ENCODE measurements around the gene CASKIN2.
A peak's percentile ranks its signal among the peaks of the same experiment; 100 is the strongest.
"Not testable (repeated sequence)": the region's sequence is repeated elsewhere in the genome, so short reads cannot be mapped to it uniquely, and the experiment has no call there.

The CASKIN2 gene

GRCh38 chr17:75465039-75465438, 50.3 kb downstream of the CASKIN2 start:
- DNase-seq, result no peak

DNA sequence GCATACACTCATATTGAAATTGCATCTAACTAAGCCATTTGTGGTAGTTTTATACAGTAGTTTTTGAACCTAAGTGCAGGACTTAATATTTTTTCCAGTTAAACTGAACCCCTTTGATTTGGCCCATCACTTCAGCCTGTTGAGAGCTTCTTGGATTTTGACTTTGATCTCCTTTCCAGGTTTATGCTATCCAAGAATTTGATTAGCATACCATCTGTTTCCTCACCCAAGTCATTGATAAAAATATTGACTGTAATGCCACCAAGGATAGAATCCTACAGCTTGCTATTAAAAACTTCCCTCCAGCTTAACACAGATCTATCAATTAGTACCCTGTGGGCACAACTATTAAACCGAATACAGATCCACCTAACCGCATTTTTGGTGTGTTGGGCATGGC, 51.7 kb downstream of the CASKIN2 start:
- DNase-seq, result no peak

DNA sequence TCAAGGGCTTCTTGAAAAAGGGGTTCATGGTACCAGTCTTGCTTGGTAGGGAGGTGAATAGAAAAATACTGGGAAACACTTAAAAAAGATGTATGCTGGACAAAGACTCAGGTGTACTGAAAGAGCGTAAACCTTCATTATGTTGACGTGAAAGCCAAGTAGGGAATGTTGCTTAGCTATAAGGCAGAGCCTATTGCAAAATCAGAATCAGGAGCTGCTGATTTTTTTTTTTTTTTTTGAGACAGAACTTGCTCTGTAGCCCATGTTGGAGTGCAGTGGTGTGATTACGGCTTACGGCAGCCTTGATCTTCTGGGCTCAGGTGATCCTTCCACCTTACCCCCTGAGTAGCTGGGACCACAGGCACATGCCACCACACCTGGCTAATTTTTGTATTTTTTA, 55.0 kb downstream of the CASKIN2 start:
- no peak for DNase-seq

GRCh38 chr17:75459590-75460267, 55.6 kb downstream of the CASKIN2 start:
- no peak for DNase-seq

- no peak for DNase-seq
These were observed 56.1 kb downstream of the CASKIN2 start for GRCh38 chr17:75459246-75459589.

GRCh38 chr17:75457047-75457654, 58.2 kb downstream of the CASKIN2 start:
- no peak for DNase-seq

DNA sequence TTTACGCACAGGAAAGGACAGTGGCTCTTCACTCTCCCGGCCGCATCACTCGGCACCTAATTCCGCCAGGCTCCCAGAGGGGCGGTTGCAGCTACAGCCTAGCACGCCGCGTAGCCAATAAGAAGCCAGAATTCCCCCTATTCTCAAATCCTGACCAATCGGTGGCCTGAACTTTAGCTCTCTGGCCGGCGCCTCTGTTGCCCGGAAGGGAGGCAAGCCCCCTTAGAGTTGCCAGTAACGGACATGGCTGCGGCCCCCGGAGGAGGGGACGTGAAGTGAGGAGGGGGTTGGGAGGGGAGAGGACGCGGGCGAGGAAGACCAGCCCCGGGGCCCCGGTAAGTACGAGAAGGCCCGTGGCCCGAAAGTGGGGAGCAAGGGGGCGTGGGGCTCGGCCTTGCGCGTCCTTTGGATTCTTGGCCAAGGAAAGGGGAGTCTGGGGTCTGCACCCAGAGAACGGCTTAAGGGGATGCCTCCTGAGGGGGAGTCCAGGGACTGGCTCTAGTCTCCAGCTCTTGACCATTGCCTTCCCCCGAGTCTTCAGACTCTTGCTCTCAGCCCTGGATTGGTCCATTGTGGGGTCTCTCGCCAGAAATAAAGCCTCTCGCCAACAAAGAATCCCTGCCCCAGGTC, 58.8 kb downstream of the CASKIN2 start, which contains the start of gene TMEM94:
TMEM94 (plus strand) TSS at position 219 of the 630 bp plus-strand sequence. CDS start 15,271 bp downstream, outside the sequence.
- peak; percentile 96 for DNase-seq

- no peak for DNase-seq
These were observed 59.3 kb downstream of the CASKIN2 start for GRCh38 chr17:75456039-75456416.

DNA sequence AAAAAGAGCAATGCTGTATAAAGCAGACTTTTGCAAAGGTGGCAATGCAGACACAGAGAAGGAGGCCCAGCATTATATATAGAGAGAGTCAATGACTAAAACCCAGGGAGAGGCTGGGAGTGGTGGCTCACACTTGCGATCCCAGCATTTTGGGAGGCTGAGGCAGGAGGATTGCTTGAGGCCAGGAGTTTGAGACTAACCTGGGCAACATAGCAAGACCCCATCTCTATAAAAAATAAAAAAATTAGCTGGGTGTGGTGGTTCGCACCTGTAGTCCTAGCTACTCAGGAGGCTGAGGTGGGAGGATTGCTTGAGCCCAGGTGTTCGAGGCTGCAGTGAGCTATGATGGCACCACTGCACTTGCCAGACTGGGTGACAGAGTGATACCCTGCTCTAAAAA, 60.7 kb downstream of the CASKIN2 start:
- DNase-seq, result not testable (repeated sequence)

DNA sequence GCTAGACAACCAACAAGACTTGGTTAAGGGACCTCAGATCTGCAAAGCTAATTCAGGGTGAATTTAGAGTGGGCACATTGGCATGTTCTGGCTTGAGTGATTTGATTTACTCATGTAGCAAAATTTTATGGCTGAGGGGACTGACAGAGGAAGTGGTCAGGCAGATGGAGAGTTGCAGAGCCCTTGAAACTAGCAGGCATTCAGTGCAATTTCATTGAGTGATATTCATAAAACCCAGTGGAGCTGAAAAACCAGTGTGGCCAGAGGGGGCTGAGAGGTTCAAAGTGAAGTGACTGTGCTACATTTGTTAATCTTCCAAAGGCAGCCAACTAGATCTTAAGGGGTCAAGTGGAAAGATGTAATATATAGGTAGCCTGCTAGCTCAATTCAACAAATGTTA, 61.1 kb downstream of the CASKIN2 start:
- no peak for DNase-seq

DNA sequence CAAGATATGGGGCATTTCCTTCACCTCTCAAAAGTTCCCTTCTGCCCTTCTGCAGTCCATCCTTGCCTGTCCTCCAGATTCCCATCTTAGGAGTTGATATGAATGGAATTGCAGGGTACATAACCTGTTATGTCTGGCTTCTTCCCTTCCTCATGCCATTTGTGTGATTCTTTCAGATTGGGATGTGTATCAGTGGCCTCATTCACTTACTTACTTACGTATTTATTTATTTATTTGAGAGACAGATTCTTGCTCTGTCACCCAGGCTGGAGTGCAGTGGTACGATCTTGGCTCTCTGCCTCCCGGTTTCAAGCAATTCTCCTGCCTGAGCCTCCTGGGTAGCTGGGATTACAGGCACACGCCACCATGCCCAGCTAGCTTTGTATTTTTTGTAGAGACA, 65.1 kb downstream of the CASKIN2 start:
- no peak for DNase-seq

Data from CD4-positive, alpha-beta T cell treated with Interleukin-10 for 1 hour (primary cell).